AG09319 (cell line): ENCODE data around the gene OLIG1.

ENCODE experiments used
- DNase-seq: peaks from one replicate; pipeline ENCODE4 v3.0.0-alpha.2; 2010; ENCODE audit warnings: low read depth; ENCODE audit errors: extremely low read depth
- CTCF ChIP-seq: IDR thresholded peaks from 2 replicates; pipeline ENCODE4 v1.5.1; 2011; ENCODE audit warnings: low read depth, mild to moderate bottlenecking, inconsistent platforms, low read length, moderate library complexity

OLIG1 gene

GRCh38 chr21:33069994-33070743, at the start of gene OLIG1:
OLIG1 (plus strand) TSS chr21:33070141; CDS start chr21:33070247, 106 bp downstream.
- DNase-seq = no peak

GRCh38 chr21:33020558-33021100, 49.3 kb upstream of the OLIG1 start:
- DNase-seq = no peak
- TF ChIP-seq CTCF = no peak

More at GRCh38 chr21:33069994-33070743, at the start of gene OLIG1:
- no peak for TF ChIP-seq CTCF

- DNase-seq = no peak
- TF ChIP-seq CTCF = no peak
Observed at GRCh38 chr21:33021150-33021549, 48.8 kb upstream of the OLIG1 start.

GRCh38 chr21:33021667-33022066, 48.3 kb upstream of the OLIG1 start:
- no peak for TF ChIP-seq CTCF

GRCh38 chr21:33022489-33022827, 47.5 kb upstream of the OLIG1 start:
- no peak for TF ChIP-seq CTCF
- DNase-seq = no peak

More at GRCh38 chr21:33021667-33022066, 48.3 kb upstream of the OLIG1 start:
- no peak for DNase-seq

GRCh38 chr21:33022828-33023573, 46.9 kb upstream of the OLIG1 start:
- DNase-seq = no peak
- no peak for TF ChIP-seq CTCF
